ENCODE measurements around the gene KIF13A. TPM values are rescaled to one million over a fixed set of nuclear protein-coding genes. Genes with fewer than 3 reads are reported as not detected.
"Not testable (repeated sequence)": the region's sequence is repeated elsewhere in the genome, so short reads cannot be mapped to it uniquely, and the experiment has no call there.

The KIF13A gene
- total RNA-seq, 2 experiments from 2014 or later = 0.91 to 1.4 TPM

DNA sequence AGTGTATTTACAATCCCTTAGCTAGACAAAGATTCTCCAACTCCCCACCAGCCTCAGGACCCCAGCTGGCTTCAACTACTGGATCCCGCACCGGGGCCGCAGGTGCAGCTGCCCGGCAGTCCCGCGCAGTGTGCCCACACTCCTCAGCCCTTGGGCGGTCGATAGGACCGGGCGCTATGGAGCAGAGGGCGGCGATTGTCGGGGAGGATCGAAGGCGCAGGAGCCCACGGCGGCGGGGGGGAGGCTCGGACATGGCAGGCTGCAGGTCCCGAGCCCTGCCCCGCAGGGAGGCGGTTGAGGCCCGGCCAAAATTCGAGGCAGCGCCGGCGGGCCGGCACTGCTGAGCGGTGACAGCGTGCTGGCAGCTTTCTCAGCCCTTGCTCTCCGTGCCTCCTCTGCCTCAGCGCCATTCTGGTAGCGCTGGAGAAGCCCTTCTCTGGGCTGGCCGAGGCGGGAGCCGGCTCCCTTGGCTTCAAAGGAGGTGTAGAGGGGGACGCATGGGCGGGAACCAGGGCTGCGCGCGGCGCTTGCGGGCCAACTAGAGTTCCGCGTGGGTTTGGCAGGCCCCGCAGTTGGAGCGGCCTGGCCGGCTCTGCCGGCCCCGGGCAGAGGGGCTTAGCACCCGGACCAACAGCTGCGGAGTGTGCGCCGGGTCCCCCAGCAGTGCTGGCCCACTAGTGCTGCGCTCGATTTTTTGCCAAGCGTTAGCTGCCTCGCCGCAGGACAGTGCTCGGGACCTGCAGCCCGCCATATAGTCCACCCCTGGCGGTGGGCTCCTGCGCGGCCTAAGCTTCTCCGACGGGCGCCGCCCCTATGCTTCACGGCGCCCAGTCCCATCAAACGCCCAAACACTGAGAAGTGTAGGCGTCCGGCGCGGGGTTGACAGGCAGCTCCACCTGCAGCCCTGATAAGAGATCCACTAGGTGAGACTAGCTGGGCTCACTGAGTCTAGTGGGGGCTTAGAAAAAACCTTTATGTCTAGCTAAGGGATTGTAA lies 32.4 kb upstream of the KIF13A start:
- H3K36me3 Mint-ChIP-seq (ENCODE audit: low read depth) = no peaks in the 10 kb centered on the region
- H3K4me3 Mint-ChIP-seq = no peak overlapping the region
- ATAC-seq (ENCODE audit: poor library complexity) = no peak
- no peaks in the 10 kb centered on the region for H3K4me1 Mint-ChIP-seq (ENCODE audit: low read depth)
- Histone ChIP-seq H3K36me3 (ENCODE audit: insufficient read depth, low read length) (no peaks in the 10 kb centered on the region), H3K27ac (ENCODE audit: low read depth in 1 of 2, low read length in 2 of 2) (no peak overlapping the region), H3K4me1 (ENCODE audit: insufficient read depth, low read length) (no peaks in the 10 kb centered on the region), H3K4me3 (ENCODE audit: low read length) (no peak overlapping the region), H3K9me3 (ENCODE audit: control insufficient read depth in 1 of 2, insufficient read depth in 1 of 2, low read length in 2 of 2) (peaks cover 0 to 10% of the 10 kb centered on the region in 2 experiments), H3K27me3 (ENCODE audit: control insufficient read depth in 1 of 2, insufficient read depth in 2 of 2, low read length in 2 of 2) (peaks cover 0 to 2% of the 10 kb centered on the region in 2 experiments)
- CTCF ChIA-PET = no interaction called here
- DNase-seq = no peak
- intact Hi-C loops (cut with DNase I, micrococcal nuclease) = no loop called here
- no peak overlapping the region for H3K27ac Mint-ChIP-seq
- POLR2A ChIA-PET = no interaction called here
- H3K9me3 Mint-ChIP-seq = no peaks in the 10 kb centered on the region
- no peaks in the 10 kb centered on the region for H3K27me3 Mint-ChIP-seq
- TF ChIP-seq, protein P1, sequence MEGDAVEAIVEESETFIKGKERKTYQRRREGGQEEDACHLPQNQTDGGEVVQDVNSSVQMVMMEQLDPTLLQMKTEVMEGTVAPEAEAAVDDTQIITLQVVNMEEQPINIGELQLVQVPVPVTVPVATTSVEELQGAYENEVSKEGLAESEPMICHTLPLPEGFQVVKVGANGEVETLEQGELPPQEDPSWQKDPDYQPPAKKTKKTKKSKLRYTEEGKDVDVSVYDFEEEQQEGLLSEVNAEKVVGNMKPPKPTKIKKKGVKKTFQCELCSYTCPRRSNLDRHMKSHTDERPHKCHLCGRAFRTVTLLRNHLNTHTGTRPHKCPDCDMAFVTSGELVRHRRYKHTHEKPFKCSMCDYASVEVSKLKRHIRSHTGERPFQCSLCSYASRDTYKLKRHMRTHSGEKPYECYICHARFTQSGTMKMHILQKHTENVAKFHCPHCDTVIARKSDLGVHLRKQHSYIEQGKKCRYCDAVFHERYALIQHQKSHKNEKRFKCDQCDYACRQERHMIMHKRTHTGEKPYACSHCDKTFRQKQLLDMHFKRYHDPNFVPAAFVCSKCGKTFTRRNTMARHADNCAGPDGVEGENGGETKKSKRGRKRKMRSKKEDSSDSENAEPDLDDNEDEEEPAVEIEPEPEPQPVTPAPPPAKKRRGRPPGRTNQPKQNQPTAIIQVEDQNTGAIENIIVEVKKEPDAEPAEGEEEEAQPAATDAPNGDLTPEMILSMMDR (IDR thresholded peaks at IDR 0.05) = no peak

DNA sequence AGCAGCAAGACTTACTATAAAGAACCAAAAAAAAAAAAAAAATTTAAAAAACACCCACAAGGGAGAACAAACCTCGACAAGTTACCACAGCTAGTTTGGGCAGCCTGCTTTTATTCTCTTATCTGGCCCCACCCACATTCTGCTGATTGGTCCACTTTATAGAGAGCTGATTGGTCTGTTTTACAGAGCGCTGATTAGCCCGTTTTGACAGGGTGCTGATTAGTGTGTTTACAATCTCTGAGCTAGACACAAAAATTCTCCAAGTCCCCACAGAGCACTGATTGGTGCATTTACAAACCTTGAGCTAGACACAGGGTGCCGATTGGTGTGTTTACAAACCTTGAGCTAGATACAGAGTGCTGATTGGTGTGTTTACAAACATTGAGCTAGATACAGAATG lies 31.7 kb upstream of the KIF13A start:
- intact Hi-C loops (cut with DNase I, micrococcal nuclease); H3K36me3 ChIP-seq (ENCODE audit: insufficient read depth, low read length); H3K36me3 Mint-ChIP-seq (ENCODE audit: low read depth); H3K27ac ChIP-seq (ENCODE audit: low read depth in 1 of 2, low read length in 2 of 2); H3K9me3 Mint-ChIP-seq; H3K4me1 ChIP-seq (ENCODE audit: insufficient read depth, low read length); DNase-seq; H3K27ac Mint-ChIP-seq; H3K27me3 ChIP-seq (ENCODE audit: control insufficient read depth in 1 of 2, insufficient read depth in 2 of 2, low read length in 2 of 2); ATAC-seq (ENCODE audit: poor library complexity); H3K4me3 ChIP-seq (ENCODE audit: low read length); H3K27me3 Mint-ChIP-seq; H3K4me3 Mint-ChIP-seq; H3K4me1 Mint-ChIP-seq (ENCODE audit: low read depth); POLR2A ChIA-PET; CTCF ChIA-PET: not testable (repeated sequence)
- H3K9me3 ChIP-seq (ENCODE audit: control insufficient read depth in 1 of 2, insufficient read depth in 1 of 2, low read length in 2 of 2) = peaks cover 0 to 10% of the 10 kb centered on the region in 2 experiments

DNA sequence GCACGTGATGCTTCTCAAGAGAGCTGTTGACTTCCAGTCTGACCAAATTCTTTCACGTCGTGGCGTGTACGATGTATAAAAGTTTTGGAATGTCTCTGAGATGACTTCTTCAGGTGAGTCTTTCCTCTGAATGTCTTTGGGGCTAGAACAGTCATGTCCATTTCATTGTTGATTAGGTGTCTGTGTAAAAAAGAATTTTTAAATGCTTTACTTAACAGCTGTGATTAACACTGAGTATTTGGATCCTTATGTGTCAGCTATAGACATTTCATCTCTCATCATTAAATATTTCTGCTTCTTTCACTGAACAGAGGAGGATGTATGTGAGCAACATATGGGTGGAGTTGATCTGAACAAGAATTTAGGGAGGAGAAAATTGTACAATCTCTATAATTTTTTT lies 29.3 kb upstream of the KIF13A start:
- intact Hi-C loops (cut with DNase I, micrococcal nuclease) = no loop called here
- H3K27me3 ChIP-seq (ENCODE audit: control insufficient read depth in 1 of 2, insufficient read depth in 2 of 2, low read length in 2 of 2) = peaks cover 0 to 2% of the 10 kb centered on the region in 2 experiments
- Mint-ChIP-seq H3K27ac (no peak overlapping the region), H3K27me3 (no peaks in the 10 kb centered on the region), H3K9me3 (no peaks in the 10 kb centered on the region), H3K4me1 (ENCODE audit: low read depth) (no peaks in the 10 kb centered on the region), H3K36me3 (ENCODE audit: low read depth) (no peaks in the 10 kb centered on the region), H3K4me3 (no peak overlapping the region)
- H3K9me3 ChIP-seq (ENCODE audit: control insufficient read depth in 1 of 2, insufficient read depth in 1 of 2, low read length in 2 of 2) = peaks cover 0 to 10% of the 10 kb centered on the region in 2 experiments
- CTCF ChIA-PET = no interaction called here
- no peak overlapping the region for H3K27ac ChIP-seq (ENCODE audit: low read depth in 1 of 2, low read length in 2 of 2)
- POLR2A ChIA-PET = no interaction called here
- ATAC-seq (ENCODE audit: poor library complexity) (no peak), DNase-seq (no peak)
- no peak overlapping the region for H3K4me3 ChIP-seq (ENCODE audit: low read length)
- TF ChIP-seq, protein P1 (IDR thresholded peaks at IDR 0.05) = no peak
- H3K4me1 ChIP-seq (ENCODE audit: insufficient read depth, low read length) = no peaks in the 10 kb centered on the region
- H3K36me3 ChIP-seq (ENCODE audit: insufficient read depth, low read length) = no peaks in the 10 kb centered on the region

All from CD4-positive, alpha-beta T cell (primary cell).